Immature natural killer cell (primary cell): ENCODE data around the gene TMEM235. TPM values are rescaled to one million over a fixed set of nuclear protein-coding genes. Genes with fewer than 3 reads are reported as not detected.
A peak's percentile ranks its signal among the peaks of the same experiment; 100 is the strongest.

Experiments used
- DNase-seq, 3 donors: peaks; one replicate each; pipeline ENCODE4 v3.0.0; 2022; ENCODE audit warnings: mixed read lengths in 1 of 3
- H3K27ac Mint-ChIP-seq, 6 donors: one replicate each; pipeline ENCODE4 v1.8.0; 2020; ENCODE audit warnings: mixed read lengths in 6 of 6, mild to moderate bottlenecking in 5 of 6, inconsistent platforms in 4 of 6, moderate library complexity in 3 of 6
- H3K27me3 Mint-ChIP-seq, 3 donors: one replicate each; pipeline ENCODE4 v1.8.0; 2020 to 2021; ENCODE audit warnings: low read depth in 3 of 3, mild to moderate bottlenecking in 3 of 3, mixed read lengths in 3 of 3, moderate library complexity in 3 of 3, inconsistent platforms in 1 of 3
- H3K36me3 Mint-ChIP-seq, 3 donors: one replicate each; pipeline ENCODE4 v1.8.0; 2020; ENCODE audit warnings: mixed read lengths in 3 of 3, inconsistent platforms in 2 of 3, mild to moderate bottlenecking in 2 of 3
- H3K4me1 Mint-ChIP-seq, 2 donors: one replicate each; pipeline ENCODE4 v1.8.0; 2020; ENCODE audit warnings: inconsistent platforms in 2 of 2, mild to moderate bottlenecking in 2 of 2, mixed read lengths in 2 of 2, moderate library complexity in 1 of 2
- H3K4me3 Mint-ChIP-seq, 5 donors: one replicate each; pipeline ENCODE4 v1.8.0; 2020; ENCODE audit warnings: mild to moderate bottlenecking in 5 of 5, mixed read lengths in 5 of 5, inconsistent platforms in 3 of 5, moderate library complexity in 3 of 5
- H3K9me3 Mint-ChIP-seq, 6 donors: one replicate each; pipeline ENCODE4 v1.8.0; 2020; ENCODE audit warnings: mild to moderate bottlenecking in 6 of 6, mixed read lengths in 6 of 6, inconsistent platforms in 4 of 6, moderate library complexity in 3 of 6
- polyA plus RNA-seq, 3 donors: library from polyadenylated mRNA; unstranded; fragments of 300-500 nt; fragmentation: Illumina TruSeq; gene quantifications; one replicate each; pipeline ENCODE4 v1.2.3, GENCODE V29; 2021

Gene TMEM235
- not detected for polyA plus RNA-seq

- Mint-ChIP-seq H3K9me3 (no peaks in the 10 kb centered on the region), H3K27me3 (peaks cover 3 to 11% (median 10%) of the 10 kb centered on the region in 3 donors), H3K36me3 (no peaks in the 10 kb centered on the region), H3K27ac (no peak within 1 kb of the TSS), H3K4me3 (no peak within 1 kb of the TSS), H3K4me1 (peaks cover 0 to 3% of the 10 kb centered on the region in 2 donors)
- no peak for DNase-seq
Observed at GRCh38 chr17:78230996-78231935, at the start of gene TMEM235. TSS of gene TMEM235 (plus strand) at chr17:78231631. CDS start at chr17:78232024, 393 bp downstream.

GRCh38 chr17:78182504-78182903, 48.9 kb upstream of the TMEM235 start:
- peaks cover 0 to 6% (median 0%) of the 10 kb centered on the region in 3 donors for H3K27me3 Mint-ChIP-seq
- H3K9me3 Mint-ChIP-seq = no peaks in the 10 kb centered on the region
- peaks cover 28 to 33% of the 10 kb centered on the region in 2 donors for H3K4me1 Mint-ChIP-seq
- no peaks in the 10 kb centered on the region for H3K36me3 Mint-ChIP-seq
- peak overlapping the region in 1 of 6 donors; percentile 14 for H3K27ac Mint-ChIP-seq
- no peak overlapping the region for H3K4me3 Mint-ChIP-seq
- DNase-seq = no peak

DNA sequence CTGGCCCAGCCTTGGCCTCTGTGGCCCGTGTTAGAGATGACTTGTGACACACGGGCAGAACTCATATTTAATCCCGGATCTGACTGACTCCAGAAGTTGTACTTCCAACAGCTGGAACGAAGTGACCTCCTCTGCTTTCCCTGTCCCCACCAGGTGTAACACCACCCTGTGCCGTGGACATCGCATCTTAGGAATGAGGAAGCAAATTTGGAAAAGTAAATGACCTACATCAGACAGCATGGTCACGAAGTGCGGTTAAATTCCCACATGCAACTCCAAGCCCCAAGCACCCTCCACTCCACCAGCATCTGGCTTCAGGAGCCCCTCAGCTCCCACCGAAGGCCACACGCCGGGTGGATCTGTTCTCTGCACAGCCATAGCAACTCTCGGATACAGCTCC, 47.5 kb upstream of the TMEM235 start:
- H3K27ac Mint-ChIP-seq = no peak overlapping the region
- peaks cover 29% of the 10 kb centered on the region in 2 donors for H3K4me1 Mint-ChIP-seq
- no peak for DNase-seq
- no peaks in the 10 kb centered on the region for H3K9me3 Mint-ChIP-seq
- H3K27me3 Mint-ChIP-seq = peaks cover 0 to 6% (median 0%) of the 10 kb centered on the region in 3 donors
- H3K4me3 Mint-ChIP-seq = no peak overlapping the region
- no peaks in the 10 kb centered on the region for H3K36me3 Mint-ChIP-seq

GRCh38 chr17:78184351-78184750, 47.1 kb upstream of the TMEM235 start:
- H3K36me3 Mint-ChIP-seq = no peaks in the 10 kb centered on the region
- H3K4me3 Mint-ChIP-seq = no peak overlapping the region
- H3K27me3 Mint-ChIP-seq = peaks cover 0 to 6% (median 0%) of the 10 kb centered on the region in 3 donors
- peak overlapping the region in 1 of 6 donors; percentile 19 for H3K27ac Mint-ChIP-seq
- no peak for DNase-seq
- no peaks in the 10 kb centered on the region for H3K9me3 Mint-ChIP-seq
- H3K4me1 Mint-ChIP-seq = peaks cover 25 to 26% of the 10 kb centered on the region in 2 donors

DNA sequence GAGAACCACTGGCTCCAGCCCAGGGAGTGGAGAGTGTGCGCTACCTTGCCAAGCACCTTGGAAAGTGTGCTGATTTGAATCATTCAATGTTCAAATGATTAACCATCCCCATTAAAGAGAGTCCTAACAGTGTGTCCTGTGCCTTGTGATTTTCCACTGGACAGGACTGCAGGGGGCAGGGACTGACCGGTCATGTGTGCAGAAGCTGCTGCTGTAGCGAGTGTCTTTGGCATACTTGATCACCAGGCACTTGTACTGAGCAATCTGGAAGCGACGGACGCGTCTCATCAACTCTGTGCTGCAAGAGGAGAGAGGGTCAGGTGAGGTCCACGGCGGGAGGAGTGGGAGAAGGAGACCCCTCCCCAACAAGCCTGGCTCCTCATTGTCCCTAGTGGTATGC, 46.6 kb upstream of the TMEM235 start:
- no peaks in the 10 kb centered on the region for H3K36me3 Mint-ChIP-seq
- peaks cover 21 to 22% of the 10 kb centered on the region in 2 donors for H3K4me1 Mint-ChIP-seq
- peak overlapping the region in 3 of 5 donors; percentile 21 to 44 (median 30) for H3K4me3 Mint-ChIP-seq
- peaks cover 0 to 6% (median 0%) of the 10 kb centered on the region in 3 donors for H3K27me3 Mint-ChIP-seq
- H3K27ac Mint-ChIP-seq = peak overlapping the region in 1 of 6 donors; percentile 16
- H3K9me3 Mint-ChIP-seq = no peaks in the 10 kb centered on the region
- DNase-seq = no peak

DNA sequence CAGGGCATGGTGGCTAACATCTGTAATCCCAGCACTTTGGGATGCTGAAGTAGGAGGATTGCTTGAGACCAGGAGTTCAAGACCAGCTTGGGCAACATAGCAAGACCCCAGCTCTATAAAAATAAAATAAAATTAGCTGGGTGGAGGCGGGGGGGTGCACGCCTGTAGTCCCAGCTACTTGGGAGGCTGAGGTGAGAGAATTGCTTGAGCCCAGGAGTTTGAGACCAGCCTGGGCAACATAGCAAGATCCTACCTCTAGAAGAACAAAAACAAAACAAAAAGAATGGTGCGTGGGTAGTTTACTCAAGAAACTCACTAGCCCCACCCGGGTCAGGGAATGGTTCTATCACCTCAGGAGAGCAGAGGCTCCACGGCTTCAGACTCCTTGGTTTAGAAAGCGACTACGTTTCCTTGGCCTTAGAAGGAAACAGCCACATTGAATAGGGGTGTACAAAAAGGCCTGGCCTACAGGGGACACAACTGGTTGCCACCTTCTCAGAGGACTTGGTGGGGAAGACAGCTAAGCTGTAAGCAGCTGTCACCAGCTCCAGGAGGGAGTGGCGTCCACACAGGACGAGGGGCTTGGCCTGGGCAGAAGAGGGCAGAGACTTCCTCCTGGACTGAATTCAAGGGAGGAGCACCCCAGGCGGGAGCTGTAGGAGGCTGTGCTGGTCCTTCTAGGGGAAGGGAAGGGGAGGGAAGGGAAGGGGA, 45.3 kb upstream of the TMEM235 start:
- Mint-ChIP-seq H3K36me3 (no peaks in the 10 kb centered on the region), H3K27me3 (peaks cover 0 to 6% (median 0%) of the 10 kb centered on the region in 3 donors), H3K27ac (peak overlapping the region in 1 of 6 donors; percentile 12), H3K4me3 (peak overlapping the region; percentile 53 to 80 (median 61)), H3K4me1 (peaks cover 11 to 14% of the 10 kb centered on the region in 2 donors), H3K9me3 (no peaks in the 10 kb centered on the region)
- no peak for DNase-seq

DNA sequence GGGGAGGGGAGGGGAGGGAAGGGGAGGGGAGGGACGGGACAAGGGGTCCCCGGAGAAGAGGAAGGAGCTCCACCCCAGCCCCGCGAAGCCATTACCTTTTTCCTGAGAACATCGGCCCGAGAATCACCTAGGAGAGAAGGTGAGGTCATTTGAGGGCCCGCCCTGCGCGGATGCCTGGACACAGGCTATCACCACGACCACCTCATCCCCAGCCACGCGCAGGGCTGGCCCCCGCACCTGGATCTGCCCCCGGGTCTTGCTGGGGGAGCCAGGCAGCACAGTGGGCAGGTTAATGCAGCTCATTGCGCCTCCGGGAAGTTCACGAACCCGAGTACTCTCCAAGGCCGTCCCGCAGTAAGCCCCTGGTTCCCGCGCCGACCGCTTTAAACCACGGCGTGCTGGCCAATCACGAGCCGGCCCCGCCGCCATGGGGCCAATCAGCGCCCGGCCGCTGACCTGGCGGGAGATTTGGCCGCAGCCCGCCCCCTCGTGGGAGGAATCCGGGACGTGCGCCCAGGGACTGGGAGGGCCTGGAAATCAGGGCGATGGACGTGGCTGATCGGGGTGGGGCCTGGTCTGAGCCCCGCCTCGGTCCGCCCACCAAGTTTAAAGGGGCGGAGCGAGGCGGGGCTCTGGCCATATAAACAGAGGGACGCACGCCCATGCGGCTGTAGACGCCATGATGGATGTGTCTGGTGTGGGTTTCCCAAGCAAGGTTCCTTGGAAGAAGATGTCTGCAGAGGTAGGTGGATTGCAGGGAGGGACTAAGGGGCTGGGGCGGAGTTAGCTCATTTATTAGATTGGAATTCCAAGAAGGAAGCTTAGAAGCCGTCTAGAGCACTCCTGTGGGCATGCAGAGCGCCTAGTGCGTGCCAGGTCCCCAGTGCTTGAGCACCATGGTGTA, 44.5 kb upstream of the TMEM235 start, which contains the start of the genes AFMID and TK1:
AFMID (plus strand) TSS at position 671 of the 904 bp plus-strand sequence; CDS start at position 680, 9 bp downstream.
TK1 (minus strand) TSS at position 361 of the 904 bp plus-strand sequence; CDS start at position 303, 58 bp downstream.
- Mint-ChIP-seq H3K27me3 (peaks cover 0 to 6% (median 0%) of the 10 kb centered on the region in 3 donors), H3K27ac (peak within 1 kb of the TSS in 3 of 6 donors; percentile 29 to 73 (median 31)), H3K4me3 (peak within 1 kb of the TSS; percentile 85 to 95 (median 91)), H3K9me3 (no peaks in the 10 kb centered on the region), H3K4me1 (peaks cover 11 to 14% of the 10 kb centered on the region in 2 donors), H3K36me3 (no peaks in the 10 kb centered on the region)
- DNase-seq = peak; percentile 76 to 79 (median 78)

- no peak overlapping the region for H3K27ac Mint-ChIP-seq
- no peaks in the 10 kb centered on the region for H3K36me3 Mint-ChIP-seq
- H3K9me3 Mint-ChIP-seq = no peaks in the 10 kb centered on the region
- H3K4me3 Mint-ChIP-seq = no peak overlapping the region
- no peak for DNase-seq
- H3K4me1 Mint-ChIP-seq = peaks cover 0 to 4% of the 10 kb centered on the region in 2 donors
- H3K27me3 Mint-ChIP-seq = peaks cover 0 to 5% (median 0%) of the 10 kb centered on the region in 3 donors
Observed at GRCh38 chr17:78196716-78197115, 34.7 kb upstream of the TMEM235 start.

- no peak overlapping the region for H3K4me3 Mint-ChIP-seq
- no peak overlapping the region for H3K27ac Mint-ChIP-seq
- peaks cover 0 to 5% (median 0%) of the 10 kb centered on the region in 3 donors for H3K27me3 Mint-ChIP-seq
- H3K9me3 Mint-ChIP-seq = no peaks in the 10 kb centered on the region
- H3K4me1 Mint-ChIP-seq = peaks cover 0 to 4% of the 10 kb centered on the region in 2 donors
- no peaks in the 10 kb centered on the region for H3K36me3 Mint-ChIP-seq
- DNase-seq = no peak
Observed at GRCh38 chr17:78197147-78197832, 34.1 kb upstream of the TMEM235 start.

- peak overlapping the region in 1 of 6 donors; percentile 62 for H3K27ac Mint-ChIP-seq
Observed at GRCh38 chr17:78200451-78200850, 31.0 kb upstream of the TMEM235 start.

GRCh38 chr17:78202666-78203065, 28.8 kb upstream of the TMEM235 start:
- Mint-ChIP-seq H3K4me1 (peaks cover 0 to 4% of the 10 kb centered on the region in 2 donors), H3K27me3 (peaks cover 0 to 2% (median 0%) of the 10 kb centered on the region in 3 donors), H3K27ac (no peak overlapping the region), H3K4me3 (no peak overlapping the region), H3K9me3 (no peaks in the 10 kb centered on the region), H3K36me3 (no peaks in the 10 kb centered on the region)
- DNase-seq = no peak

More at GRCh38 chr17:78200451-78200850, 31.0 kb upstream of the TMEM235 start:
- DNase-seq = no peak
- Mint-ChIP-seq H3K4me3 (no peak overlapping the region), H3K4me1 (peaks cover 0 to 4% of the 10 kb centered on the region in 2 donors), H3K36me3 (no peaks in the 10 kb centered on the region), H3K9me3 (no peaks in the 10 kb centered on the region), H3K27me3 (peaks cover 0 to 4% (median 0%) of the 10 kb centered on the region in 3 donors)

DNA sequence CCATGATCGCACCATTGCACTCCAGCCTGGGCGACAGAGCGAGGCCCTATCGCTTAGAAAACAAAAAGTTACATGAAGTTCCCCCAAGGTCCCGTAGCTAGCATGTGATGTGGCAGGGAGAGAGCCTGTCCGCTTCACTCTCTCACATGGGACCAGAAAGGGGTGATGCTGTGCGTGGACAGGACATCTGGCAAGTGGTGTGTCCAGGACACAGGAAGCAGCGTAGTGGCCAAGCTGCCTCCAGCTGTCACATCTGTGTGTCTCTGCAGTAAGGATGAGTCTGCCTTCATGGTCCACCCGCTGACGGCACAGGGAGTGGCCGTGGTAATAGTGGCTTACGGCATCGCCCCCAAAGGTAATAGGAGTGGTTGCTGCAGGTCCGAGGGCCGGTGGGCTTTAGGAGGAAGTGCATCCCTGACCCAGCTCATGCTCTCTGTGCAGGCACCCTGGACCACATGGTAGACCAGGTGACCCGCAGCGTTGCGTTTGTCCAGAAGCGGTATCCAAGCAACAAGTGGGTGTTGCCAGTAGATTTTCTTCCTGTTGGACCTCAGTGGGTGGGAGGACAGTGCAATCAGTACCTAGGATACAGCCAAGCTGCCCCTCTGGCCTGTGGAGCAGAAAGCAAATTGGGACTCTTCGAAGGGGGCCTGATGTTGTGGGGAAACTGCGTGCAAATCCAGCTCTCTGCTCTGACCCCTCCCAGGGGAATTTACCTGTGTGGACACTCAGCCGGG, 26.9 kb upstream of the TMEM235 start:
- no peaks in the 10 kb centered on the region for H3K9me3 Mint-ChIP-seq
- no peak for DNase-seq
- no peak overlapping the region for H3K27ac Mint-ChIP-seq
- H3K4me1 Mint-ChIP-seq = no peaks in the 10 kb centered on the region
- no peak overlapping the region for H3K4me3 Mint-ChIP-seq
- peaks cover 0 to 2% (median 0%) of the 10 kb centered on the region in 3 donors for H3K27me3 Mint-ChIP-seq
- H3K36me3 Mint-ChIP-seq = no peaks in the 10 kb centered on the region
